Osteoblast (primary cell): Measurements from ENCODE around the gene HYCC1. TPM values are rescaled to one million over a fixed set of nuclear protein-coding genes. Genes with fewer than 3 reads are reported as not detected.

Experiments
- DNase-seq: peaks from one replicate; pipeline ENCODE4 v3.0.0; 2011; ENCODE audit warnings: low spot score, mixed read lengths; ENCODE audit not compliant: insufficient read length; ENCODE audit errors: missing footprints
- H2AFZ ChIP-seq: 2 replicates; pipeline ENCODE4 v1.6.0; 2011; ENCODE audit warnings: mild to moderate bottlenecking, low read length
- H3K27ac ChIP-seq: 2 replicates; pipeline ENCODE4 v1.5.1; 2011; ENCODE audit warnings: mild to moderate bottlenecking, low read depth, low read length, moderate library complexity
- H3K27me3 ChIP-seq: 2 replicates; pipeline ENCODE4 v1.6.0; 2012; ENCODE audit warnings: mild to moderate bottlenecking, control low read depth, inconsistent platforms, low read length, moderate library complexity; ENCODE audit not compliant: insufficient read depth
- H3K36me3 ChIP-seq: 2 replicates; pipeline ENCODE4 v1.5.1; 2011; ENCODE audit warnings: mild to moderate bottlenecking, low read length, control low read depth, moderate library complexity; ENCODE audit not compliant: insufficient read depth
- H3K4me1 ChIP-seq: 2 replicates; pipeline ENCODE4 v1.5.1; 2011; ENCODE audit warnings: mild to moderate bottlenecking, low read length, control low read depth, moderate library complexity; ENCODE audit not compliant: insufficient read depth
- H3K4me2 ChIP-seq: 2 replicates; pipeline ENCODE4 v1.6.0; 2011; ENCODE audit warnings: mild to moderate bottlenecking, low read length; ENCODE audit not compliant: insufficient read depth
- H3K4me3 ChIP-seq: fragments of 200-600 bp; sonication (generic); 3 replicates; pipeline ENCODE4 v1.5.1; 2012; ENCODE audit warnings: mild to moderate bottlenecking, low read length, inconsistent platforms; ENCODE audit not compliant: insufficient read depth
- H3K79me2 ChIP-seq: 2 replicates; pipeline ENCODE4 v1.6.0; 2012; ENCODE audit warnings: mild to moderate bottlenecking, low read length, control low read depth, inconsistent platforms; ENCODE audit not compliant: insufficient read depth
- H3K9me3 ChIP-seq: 2 replicates; pipeline ENCODE4 v1.5.1; 2011; ENCODE audit warnings: low read depth, low read length, control low read depth
- H4K20me1 ChIP-seq: 2 replicates; pipeline ENCODE4 v1.6.0; 2012; ENCODE audit warnings: mild to moderate bottlenecking, low read length, control low read depth; ENCODE audit not compliant: insufficient read depth
- total RNA-seq: library from RNA; depleted of rRNA; stranded (reverse); fragments of >200 nt; gene quantifications from 2 replicates; pipeline ENCODE4 v1.2.3, GENCODE V29; 2012
- TF ChIP-seq, protein P1 (sequence below): IDR thresholded peaks from 2 replicates; pipeline ENCODE4 v1.5.1; 2011; ENCODE audit warnings: mild to moderate bottlenecking, low read depth, low read length, moderate library complexity; ENCODE audit errors: extremely low read depth

HYCC1 gene
- total RNA-seq, 1 donor: 121 TPM

DNA sequence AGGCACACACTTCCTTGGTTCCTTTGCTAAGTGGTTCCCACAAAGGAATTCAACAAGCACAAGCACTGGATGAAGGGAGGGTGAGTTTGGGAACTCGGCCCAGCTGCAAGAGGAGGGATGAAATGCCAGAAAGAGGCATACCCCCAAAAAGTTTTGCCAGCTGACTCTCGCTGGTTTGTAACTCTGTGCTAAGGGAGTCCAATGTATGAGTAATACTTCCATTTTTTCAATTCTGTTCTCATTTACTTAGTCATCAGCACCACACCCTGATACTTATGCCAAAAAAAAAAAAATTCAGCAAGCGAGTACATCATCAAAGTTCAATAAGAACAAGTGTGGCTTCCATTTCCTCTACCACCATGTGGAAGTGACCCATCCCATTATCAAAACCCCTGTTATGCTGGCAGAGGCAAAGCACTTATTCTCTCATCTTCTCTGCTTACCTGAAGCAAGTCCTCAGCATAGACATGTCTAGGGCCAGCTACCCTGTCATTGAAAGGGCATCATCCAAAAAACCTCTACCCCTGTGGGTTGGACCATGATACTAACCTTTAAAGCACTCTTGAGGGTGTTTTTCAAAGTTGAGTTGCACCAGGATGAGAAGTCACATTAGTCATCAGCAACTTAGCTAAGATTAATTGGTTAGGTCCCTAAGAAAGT is 6.9 kb upstream of the HYCC1 start:
- H3K27ac ChIP-seq: peak overlapping the region; percentile 79
- H3K79me2 ChIP-seq: no peaks in the 10 kb centered on the region
- no peaks in the 10 kb centered on the region for H3K36me3 ChIP-seq
- H3K27me3 ChIP-seq: no peaks in the 10 kb centered on the region
- no peaks in the 10 kb centered on the region for H4K20me1 ChIP-seq
- H3K4me2 ChIP-seq: peak overlapping the region; percentile 41
- TF ChIP-seq, protein P1, sequence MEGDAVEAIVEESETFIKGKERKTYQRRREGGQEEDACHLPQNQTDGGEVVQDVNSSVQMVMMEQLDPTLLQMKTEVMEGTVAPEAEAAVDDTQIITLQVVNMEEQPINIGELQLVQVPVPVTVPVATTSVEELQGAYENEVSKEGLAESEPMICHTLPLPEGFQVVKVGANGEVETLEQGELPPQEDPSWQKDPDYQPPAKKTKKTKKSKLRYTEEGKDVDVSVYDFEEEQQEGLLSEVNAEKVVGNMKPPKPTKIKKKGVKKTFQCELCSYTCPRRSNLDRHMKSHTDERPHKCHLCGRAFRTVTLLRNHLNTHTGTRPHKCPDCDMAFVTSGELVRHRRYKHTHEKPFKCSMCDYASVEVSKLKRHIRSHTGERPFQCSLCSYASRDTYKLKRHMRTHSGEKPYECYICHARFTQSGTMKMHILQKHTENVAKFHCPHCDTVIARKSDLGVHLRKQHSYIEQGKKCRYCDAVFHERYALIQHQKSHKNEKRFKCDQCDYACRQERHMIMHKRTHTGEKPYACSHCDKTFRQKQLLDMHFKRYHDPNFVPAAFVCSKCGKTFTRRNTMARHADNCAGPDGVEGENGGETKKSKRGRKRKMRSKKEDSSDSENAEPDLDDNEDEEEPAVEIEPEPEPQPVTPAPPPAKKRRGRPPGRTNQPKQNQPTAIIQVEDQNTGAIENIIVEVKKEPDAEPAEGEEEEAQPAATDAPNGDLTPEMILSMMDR: no peak
- no peak overlapping the region for H3K4me3 ChIP-seq
- H3K9me3 ChIP-seq: no peaks in the 10 kb centered on the region
- peaks cover 20% of the 10 kb centered on the region for H3K4me1 ChIP-seq
- H2AFZ ChIP-seq: peak overlapping the region; percentile 67
- DNase-seq: peak; percentile 50

DNA sequence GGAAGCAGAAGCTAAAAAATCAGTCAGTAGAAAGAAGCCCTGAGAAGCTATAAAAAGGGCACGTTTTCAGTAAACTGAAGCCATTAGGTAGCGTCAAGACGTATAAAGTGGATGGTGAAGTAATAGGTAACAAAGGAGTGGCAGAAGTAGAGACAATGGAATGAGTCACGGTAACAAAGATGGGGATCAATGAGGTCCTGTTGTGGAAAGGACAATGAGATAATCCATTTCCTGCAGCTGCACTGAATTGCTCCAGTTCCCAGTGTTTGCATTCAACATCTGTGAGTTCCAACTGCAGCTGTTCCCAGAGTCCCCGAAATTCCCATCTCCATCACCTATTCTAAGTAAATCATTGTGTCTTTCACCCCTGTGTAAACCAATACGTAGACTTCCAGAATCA is 4.8 kb upstream of the HYCC1 start:
- no peaks in the 10 kb centered on the region for H3K9me3 ChIP-seq
- no peak overlapping the region for H3K27ac ChIP-seq
- no peaks in the 10 kb centered on the region for H3K36me3 ChIP-seq
- H3K4me3 ChIP-seq: no peak overlapping the region
- H3K4me1 ChIP-seq: peaks cover 26% of the 10 kb centered on the region
- no peaks in the 10 kb centered on the region for H3K27me3 ChIP-seq
- H3K4me2 ChIP-seq: no peak overlapping the region
- DNase-seq: no peak
- H2AFZ ChIP-seq: no peak overlapping the region
- peaks cover 2% of the 10 kb centered on the region for H3K79me2 ChIP-seq
- peaks cover 2% of the 10 kb centered on the region for H4K20me1 ChIP-seq
- TF ChIP-seq, protein P1: no peak

DNA sequence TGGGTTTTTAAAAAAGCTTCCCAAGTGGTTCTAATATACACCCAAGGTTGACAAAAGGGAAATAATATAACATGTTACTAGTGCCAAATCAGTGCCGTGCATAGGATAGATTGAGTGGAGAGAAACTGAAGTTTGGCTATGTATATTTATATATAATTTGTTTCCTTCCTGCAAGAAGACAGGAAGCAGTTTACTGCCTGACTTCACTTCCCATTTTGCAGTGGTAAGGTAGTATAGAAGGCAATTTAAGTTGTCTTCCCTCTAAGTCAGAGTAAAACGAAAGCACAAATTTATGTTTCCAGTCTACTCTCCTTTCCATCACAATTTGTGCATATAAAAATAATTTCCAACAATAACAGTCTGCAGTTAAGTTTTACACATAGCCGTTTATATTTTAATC is 3.4 kb upstream of the HYCC1 start:
- DNase-seq: no peak
- Histone ChIP-seq H3K9me3 (no peaks in the 10 kb centered on the region), H3K4me1 (peaks cover 26% of the 10 kb centered on the region), H3K27me3 (no peaks in the 10 kb centered on the region), H3K4me2 (peak overlapping the region; percentile 39), H2AFZ (peak overlapping the region; percentile 23), H3K27ac (no peak overlapping the region), H4K20me1 (peaks cover 12% of the 10 kb centered on the region), H3K36me3 (no peaks in the 10 kb centered on the region), H3K4me3 (no peak overlapping the region), H3K79me2 (peaks cover 17% of the 10 kb centered on the region)
- TF ChIP-seq, protein P1: no peak

DNA sequence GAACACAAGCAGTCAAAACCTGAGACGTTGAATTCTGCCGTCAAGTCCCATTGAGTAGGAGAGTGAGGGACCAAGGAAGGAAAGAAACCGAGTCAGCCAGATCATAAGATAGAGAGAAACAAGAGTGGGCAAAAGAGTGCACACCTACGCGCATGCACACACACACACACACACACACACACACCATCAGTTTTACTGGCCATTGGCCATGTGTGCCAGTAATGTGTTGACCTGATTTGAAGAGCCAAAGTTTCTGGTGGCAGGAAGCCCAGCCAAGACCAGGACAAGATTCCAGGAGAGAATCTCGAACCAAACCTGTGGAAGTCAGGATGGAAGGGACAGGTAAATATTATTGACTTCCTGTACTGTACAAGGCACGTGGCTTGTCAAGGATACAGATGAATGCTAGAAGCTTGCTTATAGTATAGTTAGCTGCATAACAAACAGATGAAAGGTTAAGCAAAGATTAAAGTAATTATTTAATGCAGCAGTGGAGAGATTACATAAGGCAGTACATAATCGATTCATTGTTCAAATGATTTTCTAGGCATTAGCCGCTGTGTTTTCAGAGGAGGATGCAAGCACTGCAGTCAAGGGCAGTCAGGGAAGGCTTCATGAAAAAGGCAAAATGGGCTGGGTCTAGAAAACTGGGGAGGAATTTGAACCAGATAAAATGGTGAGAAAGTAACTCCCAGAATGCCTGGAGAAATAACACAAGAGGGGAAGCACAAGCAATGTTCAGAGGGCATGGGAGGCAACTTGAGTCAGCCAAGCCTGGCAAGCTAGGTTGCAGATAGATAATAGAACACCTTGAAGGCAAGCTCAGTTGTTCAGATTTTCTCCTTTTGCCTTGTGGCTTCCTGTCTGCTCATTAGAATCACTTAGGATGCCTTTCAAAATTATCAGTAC is 2.7 kb upstream of the HYCC1 start:
- TF ChIP-seq, protein P1: no peak
- Histone ChIP-seq H3K4me3 (no peak overlapping the region), H3K9me3 (no peaks in the 10 kb centered on the region), H3K27ac (no peak overlapping the region), H2AFZ (no peak overlapping the region), H3K79me2 (peaks cover 23% of the 10 kb centered on the region), H3K36me3 (no peaks in the 10 kb centered on the region), H4K20me1 (peaks cover 18% of the 10 kb centered on the region), H3K27me3 (no peaks in the 10 kb centered on the region), H3K4me1 (peaks cover 23% of the 10 kb centered on the region), H3K4me2 (no peak overlapping the region)
- DNase-seq: peak; percentile 55
